Ovary (tissue), 3 donors: Measurements from ENCODE around the gene KIF26A.

Experiments
- POLR2A ChIP-seq: fragments of 450-650 bp; IDR thresholded peaks from one replicate; pipeline ENCODE4 v1.6.1; 2017; ENCODE audit warnings: antibody characterized with exemption, mild to moderate bottlenecking, moderate library complexity
- TF ChIP-seq, protein P1 (sequence below), 3 donors: fragments of 450-650 bp in 2 of 3; fragments of 200-600 bp in 1 of 3; IDR thresholded peaks; one replicate each; pipeline versions ENCODE4 v1.5.1 to v1.8.0; 2016 to 2022; ENCODE audit warnings: antibody characterized with exemption in 3 of 3, mild to moderate bottlenecking in 1 of 3
- donor health status: DM: no; HTN: no; CAD: no.

DNA sequence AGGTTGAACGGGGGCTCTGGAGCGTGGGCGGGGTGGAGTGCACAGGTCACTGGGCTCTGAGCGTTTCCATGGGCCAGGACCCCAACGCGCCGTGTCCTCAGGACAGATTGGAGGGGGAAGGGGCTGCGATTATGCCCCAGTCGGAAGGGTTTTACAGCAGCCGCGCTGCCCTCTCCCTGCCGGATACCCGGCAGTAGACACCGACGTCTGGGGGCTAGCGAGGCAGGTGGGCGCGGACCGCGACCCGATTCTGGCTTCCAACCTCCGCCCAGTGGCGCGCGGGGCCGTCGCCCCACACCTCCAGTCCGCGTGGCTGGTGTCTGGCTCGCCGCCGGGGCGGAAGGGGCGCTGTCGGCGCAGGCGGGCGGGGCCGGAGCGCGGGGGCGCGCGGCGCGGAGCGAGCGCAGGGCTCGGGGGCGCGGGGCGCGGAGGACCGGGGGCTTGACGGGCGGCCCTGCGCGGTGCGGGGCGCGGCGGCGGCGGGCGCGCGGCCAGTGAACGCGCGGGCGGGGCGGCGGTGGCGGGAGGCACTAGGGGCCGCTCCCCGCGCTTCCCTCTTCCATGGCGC is 2.4 kb upstream of the KIF26A start:
- TF ChIP-seq, protein P1, sequence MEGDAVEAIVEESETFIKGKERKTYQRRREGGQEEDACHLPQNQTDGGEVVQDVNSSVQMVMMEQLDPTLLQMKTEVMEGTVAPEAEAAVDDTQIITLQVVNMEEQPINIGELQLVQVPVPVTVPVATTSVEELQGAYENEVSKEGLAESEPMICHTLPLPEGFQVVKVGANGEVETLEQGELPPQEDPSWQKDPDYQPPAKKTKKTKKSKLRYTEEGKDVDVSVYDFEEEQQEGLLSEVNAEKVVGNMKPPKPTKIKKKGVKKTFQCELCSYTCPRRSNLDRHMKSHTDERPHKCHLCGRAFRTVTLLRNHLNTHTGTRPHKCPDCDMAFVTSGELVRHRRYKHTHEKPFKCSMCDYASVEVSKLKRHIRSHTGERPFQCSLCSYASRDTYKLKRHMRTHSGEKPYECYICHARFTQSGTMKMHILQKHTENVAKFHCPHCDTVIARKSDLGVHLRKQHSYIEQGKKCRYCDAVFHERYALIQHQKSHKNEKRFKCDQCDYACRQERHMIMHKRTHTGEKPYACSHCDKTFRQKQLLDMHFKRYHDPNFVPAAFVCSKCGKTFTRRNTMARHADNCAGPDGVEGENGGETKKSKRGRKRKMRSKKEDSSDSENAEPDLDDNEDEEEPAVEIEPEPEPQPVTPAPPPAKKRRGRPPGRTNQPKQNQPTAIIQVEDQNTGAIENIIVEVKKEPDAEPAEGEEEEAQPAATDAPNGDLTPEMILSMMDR (IDR thresholded peaks at IDR 0.05), result no peak
- TF ChIP-seq POLR2A, result no peak
